Measurements from ENCODE around the gene CYB561D1. TPM values are rescaled to one million over a fixed set of nuclear protein-coding genes. Genes with fewer than 3 reads are reported as not detected.

The CYB561D1 gene
- total RNA-seq, 1 donor from 2014 or later, result 11.1 TPM

GRCh38 chr1:109543283-109543987 is 49.5 kb downstream of the CYB561D1 start:
- TF ChIP-seq, protein P1, sequence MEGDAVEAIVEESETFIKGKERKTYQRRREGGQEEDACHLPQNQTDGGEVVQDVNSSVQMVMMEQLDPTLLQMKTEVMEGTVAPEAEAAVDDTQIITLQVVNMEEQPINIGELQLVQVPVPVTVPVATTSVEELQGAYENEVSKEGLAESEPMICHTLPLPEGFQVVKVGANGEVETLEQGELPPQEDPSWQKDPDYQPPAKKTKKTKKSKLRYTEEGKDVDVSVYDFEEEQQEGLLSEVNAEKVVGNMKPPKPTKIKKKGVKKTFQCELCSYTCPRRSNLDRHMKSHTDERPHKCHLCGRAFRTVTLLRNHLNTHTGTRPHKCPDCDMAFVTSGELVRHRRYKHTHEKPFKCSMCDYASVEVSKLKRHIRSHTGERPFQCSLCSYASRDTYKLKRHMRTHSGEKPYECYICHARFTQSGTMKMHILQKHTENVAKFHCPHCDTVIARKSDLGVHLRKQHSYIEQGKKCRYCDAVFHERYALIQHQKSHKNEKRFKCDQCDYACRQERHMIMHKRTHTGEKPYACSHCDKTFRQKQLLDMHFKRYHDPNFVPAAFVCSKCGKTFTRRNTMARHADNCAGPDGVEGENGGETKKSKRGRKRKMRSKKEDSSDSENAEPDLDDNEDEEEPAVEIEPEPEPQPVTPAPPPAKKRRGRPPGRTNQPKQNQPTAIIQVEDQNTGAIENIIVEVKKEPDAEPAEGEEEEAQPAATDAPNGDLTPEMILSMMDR (IDR thresholded peaks at IDR 0.05; ENCODE audit: unreplicated experiment), result no peak
- Mint-ChIP-seq H3K27ac (no peak overlapping the region), H3K4me3 (ENCODE audit: low read depth) (no peak overlapping the region), H3K36me3 (ENCODE audit: insufficient read depth) (no peaks in the 10 kb centered on the region), H3K9me3 (ENCODE audit: low read depth) (no peaks in the 10 kb centered on the region), H3K27me3 (peaks cover 40% of the 10 kb centered on the region), H3K4me1 (ENCODE audit: low read depth) (peaks cover 11% of the 10 kb centered on the region)
- DNase-seq (ENCODE audit: low spot score, unreplicated experiment), result no peak

- Mint-ChIP-seq H3K27me3 (peaks cover 37% of the 10 kb centered on the region), H3K4me3 (ENCODE audit: low read depth) (no peak overlapping the region), H3K27ac (no peak overlapping the region), H3K4me1 (ENCODE audit: low read depth) (peaks cover 14% of the 10 kb centered on the region), H3K36me3 (ENCODE audit: insufficient read depth) (no peaks in the 10 kb centered on the region), H3K9me3 (ENCODE audit: low read depth) (no peaks in the 10 kb centered on the region)
- TF ChIP-seq, protein P1 (IDR thresholded peaks at IDR 0.05; ENCODE audit: unreplicated experiment), result no peak
- no peak for DNase-seq (ENCODE audit: low spot score, unreplicated experiment)
Measured at GRCh38 chr1:109543988-109544735, 50.3 kb downstream of the CYB561D1 start.

GRCh38 chr1:109546311-109547109 is 52.6 kb downstream of the CYB561D1 start:
- Mint-ChIP-seq H3K27me3 (peaks cover 20% of the 10 kb centered on the region), H3K36me3 (ENCODE audit: insufficient read depth) (no peaks in the 10 kb centered on the region), H3K27ac (peak overlapping the region; percentile 95), H3K4me1 (ENCODE audit: low read depth) (peaks cover 18% of the 10 kb centered on the region), H3K4me3 (ENCODE audit: low read depth) (peak overlapping the region; percentile 98), H3K9me3 (ENCODE audit: low read depth) (no peaks in the 10 kb centered on the region)
- DNase-seq (ENCODE audit: low spot score, unreplicated experiment), result peak; percentile 79
- TF ChIP-seq, protein P1 (IDR thresholded peaks at IDR 0.05; ENCODE audit: unreplicated experiment), result peak; percentile 89

DNA sequence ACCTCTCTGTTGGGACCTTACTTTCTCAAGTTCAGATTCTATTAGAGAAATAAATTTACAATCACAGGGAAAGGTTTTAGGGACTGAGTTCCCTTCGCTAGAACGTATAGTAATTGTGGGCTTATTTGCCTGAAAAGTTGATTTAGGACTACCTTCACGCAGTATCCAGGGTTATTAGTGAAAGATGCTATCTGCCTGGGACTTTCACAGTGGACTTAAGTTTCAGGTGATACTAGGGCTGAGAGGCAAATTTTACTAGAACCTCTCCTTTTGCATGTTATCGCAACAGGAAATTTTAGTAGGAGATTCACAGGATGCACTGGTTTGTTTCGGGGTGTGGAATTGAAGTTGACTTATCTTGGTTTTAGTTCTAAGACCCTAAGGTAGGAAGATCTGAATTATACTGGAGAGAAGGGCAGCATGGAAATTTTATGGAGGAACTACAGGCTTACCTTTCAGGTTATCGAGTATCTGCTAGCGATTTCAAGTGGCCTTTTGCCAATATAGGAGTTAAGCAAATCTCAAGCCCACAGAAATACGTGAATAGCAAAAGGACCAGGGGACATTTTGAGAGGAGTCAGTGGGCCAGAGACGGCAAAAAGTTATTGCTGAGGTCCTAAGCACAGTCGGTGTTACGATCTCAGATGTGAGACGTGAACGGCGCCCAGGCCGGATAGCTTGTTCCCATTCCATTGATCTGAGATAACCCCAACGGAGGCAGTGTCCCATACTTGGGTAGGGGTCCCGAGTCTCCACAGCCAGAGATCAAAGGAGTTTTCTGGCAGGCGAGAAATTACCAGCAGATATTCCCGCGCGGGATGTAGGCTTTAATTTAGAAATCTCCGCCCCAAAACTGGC is 53.8 kb downstream of the CYB561D1 start:
- Mint-ChIP-seq H3K36me3 (ENCODE audit: insufficient read depth) (no peaks in the 10 kb centered on the region), H3K4me1 (ENCODE audit: low read depth) (peaks cover 18% of the 10 kb centered on the region), H3K27me3 (peaks cover 12% of the 10 kb centered on the region), H3K4me3 (ENCODE audit: low read depth) (peak overlapping the region; percentile 98), H3K27ac (peak overlapping the region; percentile 98), H3K9me3 (ENCODE audit: low read depth) (no peaks in the 10 kb centered on the region)
- TF ChIP-seq, protein P1 (IDR thresholded peaks at IDR 0.05; ENCODE audit: unreplicated experiment), result no peak
- DNase-seq (ENCODE audit: low spot score, unreplicated experiment), result no peak

Data from progenitor cell of endocrine pancreas (in vitro differentiated cells).